ENCODE data around the gene DACH1.

DACH1 gene

DNA sequence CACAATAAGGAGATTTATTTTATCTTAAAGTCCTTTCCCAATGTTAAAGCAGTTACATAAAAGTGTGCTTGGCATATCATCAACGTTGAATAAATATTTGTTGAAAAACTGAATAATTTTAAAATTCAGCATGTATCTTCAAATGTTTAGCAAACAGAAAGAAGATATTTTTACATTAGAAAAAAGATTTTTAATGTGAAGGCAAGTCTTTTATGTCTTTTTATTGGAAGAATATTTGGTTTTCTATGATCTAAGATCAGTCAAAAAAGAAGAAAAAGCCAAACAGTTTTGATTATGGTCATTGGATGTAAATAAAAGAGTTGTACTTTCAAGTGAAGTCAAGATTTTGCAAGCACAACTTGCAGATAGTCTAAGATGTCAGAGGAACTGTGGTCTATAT, 397.4 kb downstream of the DACH1 start:
- DNase-seq, result no peak

DNA sequence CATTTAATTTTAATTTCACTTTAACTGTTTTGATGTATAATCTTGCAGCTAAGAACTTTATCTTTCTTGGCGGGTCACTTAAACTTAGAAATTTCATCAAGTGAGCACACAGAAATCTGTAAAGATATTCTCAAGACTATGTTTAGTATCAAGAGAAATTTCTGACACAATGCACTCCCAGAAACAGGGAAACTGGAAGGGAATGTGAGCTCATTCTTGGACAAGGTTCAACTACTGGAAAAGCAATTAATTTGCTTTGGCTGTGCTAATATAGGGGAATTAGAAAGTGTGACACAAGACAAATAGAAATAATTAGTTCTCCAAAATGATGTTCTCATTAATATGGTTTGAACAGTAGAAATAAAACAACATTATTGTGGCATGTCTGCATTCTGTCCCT, 402.3 kb downstream of the DACH1 start:
- DNase-seq, result no peak

GRCh38 chr13:71461892-71462291, 405.1 kb downstream of the DACH1 start:
- DNase-seq, result no peak

GRCh38 chr13:71460211-71460610, 406.8 kb downstream of the DACH1 start:
- DNase-seq, result no peak

DNA sequence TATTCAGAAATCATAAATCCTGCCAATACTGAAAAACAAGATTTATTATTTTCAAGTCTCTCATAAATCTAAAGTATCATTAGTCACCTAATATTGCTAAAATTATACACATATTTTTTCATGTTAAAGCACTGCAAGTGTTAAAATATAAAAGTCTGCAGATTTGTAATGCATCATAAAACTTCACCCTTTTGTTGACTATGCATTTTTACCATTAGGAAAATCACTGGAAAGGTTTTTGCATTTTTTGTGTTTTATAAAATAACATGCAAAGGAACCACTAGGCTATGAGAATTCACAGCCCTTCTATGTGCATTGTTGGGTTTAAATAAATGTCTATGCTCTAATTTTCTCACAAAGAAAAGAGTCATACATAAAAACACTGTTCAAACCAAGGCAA, 407.3 kb downstream of the DACH1 start:
- DNase-seq, result no peak

DNA sequence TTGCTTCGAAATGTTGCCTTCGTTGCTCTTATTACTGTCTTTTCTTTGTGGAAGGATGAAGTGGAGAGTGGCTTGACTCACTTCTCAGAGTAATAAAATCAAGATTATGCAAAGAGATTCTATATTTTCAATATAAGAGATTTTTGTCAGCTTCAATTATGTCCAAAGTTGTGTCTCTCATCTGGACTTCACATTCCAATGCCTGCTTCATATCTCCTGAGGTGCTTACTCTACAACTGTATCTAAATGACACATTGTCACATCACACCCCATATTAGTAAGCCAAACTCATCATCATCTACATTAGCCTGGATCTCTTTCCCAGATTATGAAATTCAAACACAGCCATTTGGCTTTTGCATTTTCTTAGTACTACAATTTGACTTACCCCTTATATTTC, 409.4 kb downstream of the DACH1 start:
- no peak for DNase-seq

DNA sequence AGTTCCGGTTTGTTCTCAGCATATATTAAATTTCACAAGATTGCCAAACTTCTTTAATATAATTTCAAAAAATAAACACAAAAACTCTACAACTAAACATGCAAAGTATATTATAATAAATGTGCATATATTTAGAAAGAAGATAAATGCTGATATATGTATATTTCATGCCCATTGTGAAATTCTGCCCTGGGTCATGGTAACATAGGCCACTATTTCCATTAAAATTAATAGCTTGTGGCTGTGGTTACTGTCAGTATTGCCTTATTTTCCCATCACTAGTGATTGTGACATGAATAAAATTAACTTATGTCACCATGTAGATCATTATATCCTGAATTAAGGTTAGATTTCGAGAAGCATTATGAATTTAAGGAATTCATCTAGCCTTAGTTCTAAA, 410.9 kb downstream of the DACH1 start:
- DNase-seq, result no peak

DNA sequence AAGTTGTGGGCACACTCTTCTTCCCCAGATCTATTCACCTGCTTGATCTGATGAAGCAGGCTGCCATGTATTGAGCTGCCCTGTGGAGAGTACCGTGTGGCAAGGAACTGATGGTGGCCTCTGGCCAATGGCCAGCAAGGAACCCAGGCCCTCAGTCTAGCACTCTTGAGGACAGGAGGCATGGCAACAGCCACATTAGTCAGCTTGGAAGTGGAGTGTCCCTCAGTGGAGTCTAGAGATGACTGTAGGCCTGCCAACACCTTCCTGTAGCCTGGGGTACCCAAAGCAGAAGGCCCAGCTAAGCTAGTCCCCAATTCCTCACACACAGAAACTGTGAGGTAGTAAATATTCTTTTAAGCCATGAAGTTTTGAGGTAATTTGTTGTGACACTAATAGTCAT, 412.5 kb downstream of the DACH1 start:
- no peak for DNase-seq

GRCh38 chr13:71448080-71448630, 418.8 kb downstream of the DACH1 start:
- no peak for DNase-seq

DNA sequence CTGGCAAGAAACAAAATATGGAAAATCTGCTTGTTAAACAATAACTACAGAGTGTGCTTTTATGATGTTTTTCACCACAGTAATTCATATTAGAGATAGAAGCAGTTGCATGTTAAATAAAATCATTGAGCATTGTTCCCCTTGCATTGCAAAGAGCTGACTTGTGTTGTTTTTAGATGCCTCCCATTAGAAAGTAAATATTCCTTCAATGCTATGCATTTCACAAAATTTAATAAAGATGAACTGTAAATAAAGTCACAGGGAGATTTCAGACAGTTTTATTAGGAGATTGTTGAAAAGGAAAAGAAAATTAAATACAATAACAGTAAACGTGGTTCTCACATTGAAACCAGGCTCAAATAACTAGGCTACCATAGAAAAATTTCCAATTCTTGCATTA, 429.3 kb downstream of the DACH1 start:
- no peak for DNase-seq

DNA sequence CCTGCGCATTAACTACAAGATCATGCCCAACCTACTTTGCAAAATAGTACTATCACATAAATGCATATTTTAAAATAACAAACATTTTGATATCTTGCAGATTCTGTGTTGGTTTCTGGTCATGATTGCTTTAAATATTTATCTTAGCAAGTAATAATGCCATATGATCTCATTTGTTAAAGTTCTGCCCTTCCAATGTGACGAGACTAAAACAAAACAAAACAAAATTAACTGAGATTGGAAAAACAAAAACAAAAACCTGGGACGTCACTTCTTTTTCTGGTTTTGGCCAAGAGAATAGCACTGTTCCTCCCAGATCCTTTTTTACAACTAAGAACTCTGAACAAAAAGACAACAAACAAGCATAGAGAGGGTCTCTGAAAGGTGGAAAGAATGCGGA, 436.3 kb downstream of the DACH1 start:
- no peak for DNase-seq

DNA sequence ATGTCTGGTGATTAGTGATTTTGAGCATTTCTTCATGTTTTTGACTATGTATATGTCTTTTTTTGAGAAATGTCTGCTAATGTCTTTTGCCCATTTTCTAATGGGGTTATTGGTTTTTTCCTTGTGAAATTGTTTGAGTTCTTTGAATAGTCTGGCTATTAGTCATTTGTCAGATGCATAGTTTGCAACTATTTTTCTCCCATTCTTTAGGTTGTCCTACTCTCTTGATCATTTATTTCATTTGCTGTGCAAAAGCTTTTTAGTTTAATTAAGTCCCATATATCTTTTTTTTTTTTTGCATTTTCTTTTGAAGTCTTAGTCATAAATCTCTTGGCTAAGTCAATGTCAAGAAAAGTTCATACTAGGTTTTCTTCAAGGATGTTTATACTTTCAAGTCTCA, 449.8 kb downstream of the DACH1 start:
- no peak for DNase-seq

GRCh38 chr13:71412231-71412630, 454.8 kb downstream of the DACH1 start:
- DNase-seq, result no peak

DNA sequence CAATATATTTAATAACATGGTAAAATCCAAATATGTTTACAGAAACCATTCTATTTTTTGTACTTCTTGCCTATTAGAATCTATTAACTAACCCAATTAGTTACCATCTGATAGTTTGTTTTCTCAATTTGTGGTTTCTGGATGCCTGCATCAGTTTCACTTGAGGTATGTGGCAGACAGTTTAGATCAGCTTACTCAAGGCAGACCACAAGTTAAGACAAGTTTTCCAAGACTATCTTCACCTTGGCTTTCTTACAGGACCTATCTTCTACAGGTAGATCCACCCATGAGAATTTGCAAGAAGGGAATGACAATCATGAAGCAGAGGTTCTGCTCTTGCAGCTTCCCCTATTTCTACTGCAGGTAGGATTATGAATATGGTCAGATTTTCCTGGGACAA, 458.6 kb downstream of the DACH1 start:
- DNase-seq, result no peak

- DNase-seq, result no peak
Observed at GRCh38 chr13:71399631-71400215, 467.3 kb downstream of the DACH1 start.

DNA sequence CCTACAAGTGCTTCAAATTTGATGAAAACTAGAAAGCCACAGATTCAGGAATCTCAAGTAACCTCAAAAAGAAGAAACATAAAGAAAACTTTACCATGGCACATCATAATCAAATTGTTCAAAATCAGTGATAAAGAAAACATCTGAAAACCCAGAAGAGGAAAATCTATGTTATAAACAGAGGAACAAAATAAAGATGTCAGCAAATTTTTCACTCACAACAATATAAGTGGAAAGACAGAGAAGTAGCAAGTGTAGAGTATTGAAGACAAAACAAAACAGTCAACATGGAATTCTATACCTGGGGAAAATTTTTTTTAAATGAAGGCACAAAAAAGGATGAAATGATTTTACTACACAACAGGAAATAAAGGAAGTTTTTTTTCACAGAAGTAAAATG, 470.9 kb downstream of the DACH1 start:
- no peak for DNase-seq

GRCh38 chr13:71395053-71395452, 472.0 kb downstream of the DACH1 start:
- DNase-seq, result no peak

DNA sequence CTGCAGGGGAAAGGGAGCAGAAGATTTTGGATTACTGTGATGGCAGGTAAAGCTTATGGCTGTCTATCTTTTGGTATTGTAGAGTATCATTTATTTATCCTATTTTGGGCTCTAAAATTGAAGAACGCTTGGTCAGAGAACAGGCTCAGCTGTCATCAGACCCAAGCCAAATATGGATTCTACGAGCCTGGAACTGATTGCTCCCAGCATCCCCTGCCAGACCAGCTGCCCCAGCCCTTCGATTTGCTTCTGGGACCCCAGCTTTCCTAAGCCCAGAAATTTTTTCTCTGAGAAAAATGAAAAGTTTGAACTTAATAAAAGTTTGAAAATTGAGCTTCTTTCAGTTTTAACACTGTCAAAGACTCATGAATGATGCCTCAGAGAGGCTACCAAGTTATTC, 472.8 kb downstream of the DACH1 start:
- no peak for DNase-seq

All from left hindlimb (tissue), 1 donor.